Left lung (tissue), 10 donors: ENCODE measurements around the gene HLF. TPM values are rescaled to one million over a fixed set of nuclear protein-coding genes. Genes with fewer than 3 reads are reported as not detected.

ENCODE experiments used
- ATAC-seq: fragments of 200-7000 bp; cut with Tn5 transposase; one replicate; pipeline ENCODE4 v1.9.1; 2020; ENCODE audit warnings: moderate library complexity
- DNase-seq, 4 donors: peaks; one replicate each; pipeline ENCODE4 v3.0.0-alpha.2; 2013 to 2020
- H3K27ac ChIP-seq, 2 donors: fragments of 200-600 bp; sonication (generic) in 1 of 2; one replicate each; pipeline versions ENCODE4 v1.5.0 to v1.8.0; 2020 to 2021
- H3K27me3 ChIP-seq, 2 donors: fragments of 200-600 bp; sonication (generic) in 1 of 2; one replicate each; pipeline versions ENCODE4 v1.5.0 to v1.8.0; 2020 to 2021
- H3K36me3 ChIP-seq, 2 donors: fragments of 200-600 bp; sonication (generic) in 1 of 2; one replicate each; pipeline versions ENCODE4 v1.5.0 to v1.8.0; 2020 to 2021
- H3K4me1 ChIP-seq, 2 donors: fragments of 200-600 bp; one replicate each; pipeline ENCODE4 v1.8.0; 2021
- H3K4me3 ChIP-seq, 2 donors: fragments of 200-600 bp; sonication (generic) in 1 of 2; one replicate each; pipeline versions ENCODE4 v1.5.0 to v1.8.0; 2020 to 2021; ENCODE audit warnings: mild to moderate bottlenecking in 1 of 2
- H3K9me3 ChIP-seq, 2 donors: fragments of 200-600 bp; sonication (generic) in 1 of 2; one replicate each; pipeline versions ENCODE4 v1.5.0 to v1.8.0; 2020 to 2021
- CTCF ChIP-seq, 2 donors: fragments of 200-600 bp; sonication (generic) in 1 of 2; IDR thresholded peaks; one replicate each; pipeline versions ENCODE4 v1.5.0 to v1.8.0; 2021; ENCODE audit warnings: antibody characterized with exemption in 2 of 2
- intact Hi-C, 2 donors: fragments of 100-400 bp; cut with DNase I; formaldehyde crosslinking; loops; one replicate each; pipeline versions ENCODE4 v1.11.2 to v1.14.2; 2022
- polyA plus RNA-seq, 6 donors: library from polyadenylated mRNA; unstranded; fragments of 120-200 nt; gene quantifications; one replicate each; pipeline ENCODE4 v1.2.1, GENCODE V29; 2013; ENCODE audit not compliant: insufficient read length in 6 of 6
- total RNA-seq, 2 donors: library from RNA; stranded (reverse); fragmentation: NEBNext Ultra II Directional; extraction: Animal tissue kit (Norgen Biotek cat#: 25700); gene quantifications; one replicate each; pipeline ENCODE4 v1.2.1, GENCODE V29; 2021
- donor health status: DM: no; HTN: yes; CAD: no.
- donor health status: DM: no; HTN: no; CAD: no.

HLF gene
- total and polyA plus RNA-seq, 8 donors = 3.0 to 9.9 (median 4.8) TPM

- intact Hi-C loops = no loop called here
- H3K4me3 ChIP-seq = peak overlapping the region; percentile 43 to 47
- H3K9me3 ChIP-seq = no peaks in the 10 kb centered on the region
- H3K27me3 ChIP-seq = peaks cover 0 to 42% of the 10 kb centered on the region in 2 donors
- H3K4me1 ChIP-seq = peaks cover 5 to 29% of the 10 kb centered on the region in 2 donors
- no peak for TF ChIP-seq CTCF (IDR thresholded peaks at IDR 0.05)
- DNase-seq (no peak), ATAC-seq (no peak)
- H3K36me3 ChIP-seq = no peaks in the 10 kb centered on the region
- H3K27ac ChIP-seq = peak overlapping the region; percentile 67 to 79
These were observed 26.9 kb upstream of the HLF start for GRCh38 chr17:55237841-55238178.

GRCh38 chr17:55238179-55238930 lies 26.4 kb upstream of the HLF start:
- Histone ChIP-seq H3K9me3 (no peaks in the 10 kb centered on the region), H3K36me3 (no peaks in the 10 kb centered on the region), H3K4me1 (peaks cover 5 to 29% of the 10 kb centered on the region in 2 donors), H3K27ac (peak overlapping the region; percentile 67 to 79), H3K27me3 (peaks cover 0 to 44% of the 10 kb centered on the region in 2 donors), H3K4me3 (peak overlapping the region; percentile 43 to 47)
- intact Hi-C loops = no loop called here
- peak; percentile 90 to 98 (median 94) for DNase-seq
- ATAC-seq = peak; percentile 97
- no peak for TF ChIP-seq CTCF (IDR thresholded peaks at IDR 0.05)

GRCh38 chr17:55238931-55239297 lies 25.8 kb upstream of the HLF start:
- no peak for TF ChIP-seq CTCF (IDR thresholded peaks at IDR 0.05)
- Histone ChIP-seq H3K4me3 (peak overlapping the region; percentile 43 to 47), H3K9me3 (no peaks in the 10 kb centered on the region), H3K4me1 (peaks cover 5 to 29% of the 10 kb centered on the region in 2 donors), H3K27ac (peak overlapping the region in 1 of 2 donors; percentile 79), H3K36me3 (no peaks in the 10 kb centered on the region), H3K27me3 (peaks cover 0 to 44% of the 10 kb centered on the region in 2 donors)
- intact Hi-C loops = no loop called here
- DNase-seq (peak in 1 of 4 donors; percentile 24), ATAC-seq (peak; percentile 43)

- Histone ChIP-seq H3K27ac (no peak overlapping the region), H3K4me1 (peaks cover 5 to 29% of the 10 kb centered on the region in 2 donors), H3K27me3 (peaks cover 0 to 44% of the 10 kb centered on the region in 2 donors), H3K36me3 (no peaks in the 10 kb centered on the region), H3K4me3 (no peak overlapping the region), H3K9me3 (no peaks in the 10 kb centered on the region)
- ATAC-seq = no peak
- intact Hi-C loops = no loop called here
- no peak for TF ChIP-seq CTCF (IDR thresholded peaks at IDR 0.05)
- DNase-seq = no peak
These were observed 23.7 kb upstream of the HLF start for GRCh38 chr17:55241097-55241496.

- DNase-seq (no peak), ATAC-seq (no peak)
- Histone ChIP-seq H3K4me3 (no peak overlapping the region), H3K27ac (no peak overlapping the region), H3K27me3 (peaks cover 0 to 36% of the 10 kb centered on the region in 2 donors), H3K36me3 (no peaks in the 10 kb centered on the region), H3K4me1 (peaks cover 5 to 18% of the 10 kb centered on the region in 2 donors), H3K9me3 (no peaks in the 10 kb centered on the region)
- intact Hi-C loops = no loop called here
- no peak for TF ChIP-seq CTCF (IDR thresholded peaks at IDR 0.05)
These were observed 22.3 kb upstream of the HLF start for GRCh38 chr17:55242476-55242875.
